Esophagus (tissue), 2 donors: ENCODE data around the gene SLC24A4. TPM values are rescaled to one million over a fixed set of nuclear protein-coding genes. Genes with fewer than 3 reads are reported as not detected.

Source experiments
- H3K27ac ChIP-seq, 2 donors: one replicate each; pipeline ENCODE4 v1.5.1; 2013; ENCODE audit warnings: low read depth in 2 of 2, mild to moderate bottlenecking in 2 of 2, inconsistent platforms in 1 of 2, low read length in 1 of 2, moderate library complexity in 1 of 2
- H3K27me3 ChIP-seq, 2 donors: one replicate each; pipeline ENCODE4 v1.6.1; 2013; ENCODE audit warnings: low read length in 2 of 2, control low read depth in 1 of 2, mild to moderate bottlenecking in 1 of 2; ENCODE audit not compliant: insufficient read depth in 2 of 2, control insufficient read depth in 1 of 2
- H3K36me3 ChIP-seq, 2 donors: one replicate each; pipeline ENCODE4 v1.6.1; 2013; ENCODE audit warnings: low read length in 1 of 2; ENCODE audit not compliant: control insufficient read depth in 2 of 2, insufficient read depth in 2 of 2
- H3K4me1 ChIP-seq, 2 donors: one replicate each; pipeline ENCODE4 v1.6.1; 2013; ENCODE audit warnings: low read length in 1 of 2; ENCODE audit not compliant: control insufficient read depth in 2 of 2, insufficient read depth in 2 of 2
- H3K4me3 ChIP-seq, 2 donors: one replicate each; pipeline ENCODE4 v1.5.1; 2013; ENCODE audit warnings: low read length in 2 of 2, mild to moderate bottlenecking in 2 of 2, low read depth in 1 of 2, moderate library complexity in 1 of 2
- H3K9me3 ChIP-seq, 2 donors: one replicate each; pipeline ENCODE4 v1.6.1; 2013; ENCODE audit warnings: mild to moderate bottlenecking in 2 of 2, low read depth in 1 of 2, low read length in 1 of 2, moderate library complexity in 1 of 2; ENCODE audit not compliant: control insufficient read depth in 2 of 2, insufficient read depth in 1 of 2
- WGBS, 2 donors: extraction: QIAGEN DNeasy Blood & Tissue Kit; methylation state at CpG; one replicate each; pipeline ENCODE4 v1.1.7; 2013; 5-methylcytosine and 5-hydroxymethylcytosine counted together
- polyA plus RNA-seq, 2 donors: library from polyadenylated mRNA; stranded (reverse); fragments of 200-250 nt; gene quantifications; one replicate each; pipeline ENCODE4 v1.2.3, GENCODE V29; 2013
- donor health status: healthy with polysubstance abuse.
- donor health status: Bipolar disorder and iron deficiency.

Gene SLC24A4, protein sequence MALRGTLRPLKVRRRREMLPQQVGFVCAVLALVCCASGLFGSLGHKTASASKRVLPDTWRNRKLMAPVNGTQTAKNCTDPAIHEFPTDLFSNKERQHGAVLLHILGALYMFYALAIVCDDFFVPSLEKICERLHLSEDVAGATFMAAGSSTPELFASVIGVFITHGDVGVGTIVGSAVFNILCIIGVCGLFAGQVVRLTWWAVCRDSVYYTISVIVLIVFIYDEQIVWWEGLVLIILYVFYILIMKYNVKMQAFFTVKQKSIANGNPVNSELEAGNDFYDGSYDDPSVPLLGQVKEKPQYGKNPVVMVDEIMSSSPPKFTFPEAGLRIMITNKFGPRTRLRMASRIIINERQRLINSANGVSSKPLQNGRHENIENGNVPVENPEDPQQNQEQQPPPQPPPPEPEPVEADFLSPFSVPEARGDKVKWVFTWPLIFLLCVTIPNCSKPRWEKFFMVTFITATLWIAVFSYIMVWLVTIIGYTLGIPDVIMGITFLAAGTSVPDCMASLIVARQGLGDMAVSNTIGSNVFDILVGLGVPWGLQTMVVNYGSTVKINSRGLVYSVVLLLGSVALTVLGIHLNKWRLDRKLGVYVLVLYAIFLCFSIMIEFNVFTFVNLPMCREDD
- polyA plus RNA-seq = under 1 TPM; 0.04 TPM

DNA sequence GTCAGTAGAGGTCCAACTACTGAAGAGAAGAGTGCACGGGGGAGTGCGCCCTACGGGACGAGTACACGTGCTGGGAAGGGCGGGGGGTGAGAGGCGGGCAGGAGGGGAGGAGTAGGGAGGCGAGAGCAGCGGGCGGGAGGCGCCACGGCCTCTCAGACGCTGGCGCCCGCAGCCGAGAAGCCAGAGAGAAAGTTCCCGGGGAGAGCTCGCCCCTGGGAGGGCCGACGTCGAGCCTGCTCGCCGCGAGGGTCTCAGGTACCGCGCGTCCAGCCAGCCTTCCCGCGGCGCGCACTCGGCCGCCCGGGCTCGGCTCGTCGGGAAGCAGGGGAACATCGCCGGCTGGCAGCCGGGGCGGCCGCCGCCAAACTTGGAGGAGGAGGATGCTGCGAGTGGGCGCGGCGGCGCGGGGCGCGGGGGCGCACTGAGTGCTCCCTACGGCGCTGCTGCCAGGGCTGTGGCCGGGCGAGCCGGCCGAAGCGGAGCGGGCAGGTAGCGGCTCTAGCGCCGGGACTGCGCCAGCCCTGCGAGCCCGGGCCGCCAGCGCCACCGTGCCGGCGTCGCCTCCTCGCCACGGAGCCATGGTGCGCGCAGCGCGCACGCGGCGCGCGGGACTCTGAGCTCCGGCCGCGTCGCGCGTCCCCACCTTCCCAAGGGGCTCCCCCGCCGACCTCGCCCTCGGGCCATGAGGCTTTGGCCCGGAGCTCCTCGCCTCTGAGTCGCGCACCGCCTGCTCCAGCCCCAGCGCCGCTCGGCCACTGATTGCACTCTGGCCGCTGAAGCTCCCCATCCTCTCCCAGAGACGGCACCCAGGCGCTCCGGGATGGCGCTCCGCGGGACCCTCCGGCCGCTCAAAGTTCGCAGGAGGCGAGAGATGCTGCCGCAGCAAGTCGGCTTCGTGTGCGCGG is at the start of gene SLC24A4:
Gene SLC24A4, plus strand, starts transcription at position 155 of the 905 bp plus-strand sequence. Its CDS starts 666 bp downstream, at position 821.
- Histone ChIP-seq H3K27ac (no peak within 1 kb of the TSS), H3K27me3 (peaks cover 16 to 22% of the 10 kb centered on the region in 2 donors), H3K36me3 (no peaks in the 10 kb centered on the region), H3K4me1 (peaks cover 0 to 6% of the 10 kb centered on the region in 2 donors), H3K4me3 (peak within 1 kb of the TSS; percentile 4 to 31), H3K9me3 (no peaks in the 10 kb centered on the region)
- WGBS, 2 donors = 2% methylated on average over 82 to 117 of the region's 117 CpGs

DNA sequence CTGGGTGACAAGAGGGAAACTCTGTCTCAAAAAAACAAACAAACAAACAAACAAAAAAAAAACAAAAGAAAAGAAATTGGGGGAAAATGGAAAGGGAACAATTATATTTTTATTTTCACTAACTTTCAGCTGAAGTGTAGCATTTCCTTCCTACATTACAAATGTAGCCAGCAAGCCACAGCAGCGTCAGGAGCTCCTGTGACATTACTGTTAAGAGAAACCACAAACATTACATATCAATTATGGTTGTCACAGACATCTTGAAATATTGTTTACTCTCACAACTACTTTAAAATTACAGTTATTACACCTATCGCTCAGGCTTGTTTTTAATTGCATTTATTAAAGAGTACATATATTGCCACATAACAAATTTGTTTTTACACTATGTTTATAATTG is 49.8 kb upstream of the SLC24A4 start:
- Histone ChIP-seq H3K36me3 (no peaks in the 10 kb centered on the region), H3K9me3 (no peaks in the 10 kb centered on the region), H3K4me1 (no peaks in the 10 kb centered on the region), H3K4me3 (no peak overlapping the region), H3K27me3 (no peaks in the 10 kb centered on the region), H3K27ac (no peak overlapping the region)
- 54 to 66% methylated on average over 2 of the region's 2 CpGs for WGBS, 2 donors

DNA sequence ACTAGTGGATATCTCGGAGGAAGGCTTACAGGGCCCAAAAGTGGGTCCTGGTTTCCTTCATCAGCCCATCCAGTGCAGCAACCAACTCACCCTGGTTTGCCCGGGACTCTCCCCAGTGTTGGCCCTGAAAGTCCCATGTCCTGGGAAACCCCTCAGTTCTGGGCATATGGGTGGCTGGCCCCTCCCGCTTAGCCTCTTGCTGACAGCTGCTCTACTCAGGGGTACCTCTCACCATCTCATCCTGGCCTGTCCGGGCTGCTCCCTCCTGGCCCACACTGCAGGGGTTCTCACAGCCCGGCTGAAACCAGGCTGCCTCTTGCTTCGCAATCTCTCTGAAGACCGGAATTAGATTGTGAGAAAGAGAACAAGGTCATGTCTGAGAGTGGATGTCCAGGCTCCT is 48.9 kb upstream of the SLC24A4 start:
- WGBS, 2 donors = 75 to 81% methylated on average over 7 of the region's 7 CpGs
- H3K27ac ChIP-seq = no peak overlapping the region
- no peaks in the 10 kb centered on the region for H3K36me3 ChIP-seq
- no peaks in the 10 kb centered on the region for H3K27me3 ChIP-seq
- no peak overlapping the region for H3K4me3 ChIP-seq
- H3K4me1 ChIP-seq = no peaks in the 10 kb centered on the region
- no peaks in the 10 kb centered on the region for H3K9me3 ChIP-seq

DNA sequence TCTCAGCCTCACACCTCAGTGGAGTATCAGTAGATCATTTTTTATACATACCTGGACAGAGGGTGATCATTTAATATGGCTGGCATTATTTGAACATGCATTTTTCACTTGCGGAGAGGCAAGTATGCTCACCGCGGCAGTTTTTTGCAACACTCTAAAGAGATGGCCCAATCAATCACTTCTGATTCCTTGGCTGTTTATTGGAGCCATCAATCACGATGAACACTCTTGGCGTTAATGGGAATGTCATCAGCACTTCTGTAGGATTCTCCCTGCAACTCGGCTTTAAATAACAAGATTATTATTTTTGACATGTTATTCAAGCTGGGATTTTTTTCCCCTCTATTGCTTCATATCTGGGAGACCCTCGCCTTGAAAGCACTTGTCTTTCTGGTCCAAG is 46.9 kb upstream of the SLC24A4 start:
- Histone ChIP-seq H3K4me3 (no peak overlapping the region), H3K27ac (no peak overlapping the region), H3K36me3 (no peaks in the 10 kb centered on the region), H3K27me3 (no peaks in the 10 kb centered on the region), H3K4me1 (no peaks in the 10 kb centered on the region), H3K9me3 (no peaks in the 10 kb centered on the region)
- 66 to 68% methylated on average over 7 of the region's 7 CpGs for WGBS, 2 donors

DNA sequence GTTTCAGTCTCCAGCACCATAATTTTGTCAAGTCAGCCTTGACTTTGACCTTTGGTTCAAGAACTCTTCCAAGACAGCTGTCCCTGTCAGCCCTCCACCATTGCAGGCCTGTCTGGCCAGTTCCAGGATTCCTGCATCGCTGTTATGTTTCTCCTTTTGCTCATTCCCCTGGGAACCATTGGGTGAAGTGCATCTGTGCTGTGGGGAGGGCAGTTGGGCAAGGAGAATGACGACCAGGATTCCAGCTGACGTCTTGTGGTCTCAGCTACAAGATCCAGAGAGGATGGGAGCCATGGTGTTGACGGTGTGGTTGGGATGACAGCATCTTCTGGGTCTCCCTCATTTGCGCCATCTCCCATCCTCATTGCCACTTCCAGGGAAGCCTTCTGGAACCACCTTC is 45.9 kb upstream of the SLC24A4 start:
- WGBS, 2 donors = 84% methylated on average over 5 of the region's 5 CpGs
- Histone ChIP-seq H3K4me1 (no peaks in the 10 kb centered on the region), H3K27me3 (no peaks in the 10 kb centered on the region), H3K27ac (no peak overlapping the region), H3K9me3 (no peaks in the 10 kb centered on the region), H3K4me3 (no peak overlapping the region), H3K36me3 (no peaks in the 10 kb centered on the region)

DNA sequence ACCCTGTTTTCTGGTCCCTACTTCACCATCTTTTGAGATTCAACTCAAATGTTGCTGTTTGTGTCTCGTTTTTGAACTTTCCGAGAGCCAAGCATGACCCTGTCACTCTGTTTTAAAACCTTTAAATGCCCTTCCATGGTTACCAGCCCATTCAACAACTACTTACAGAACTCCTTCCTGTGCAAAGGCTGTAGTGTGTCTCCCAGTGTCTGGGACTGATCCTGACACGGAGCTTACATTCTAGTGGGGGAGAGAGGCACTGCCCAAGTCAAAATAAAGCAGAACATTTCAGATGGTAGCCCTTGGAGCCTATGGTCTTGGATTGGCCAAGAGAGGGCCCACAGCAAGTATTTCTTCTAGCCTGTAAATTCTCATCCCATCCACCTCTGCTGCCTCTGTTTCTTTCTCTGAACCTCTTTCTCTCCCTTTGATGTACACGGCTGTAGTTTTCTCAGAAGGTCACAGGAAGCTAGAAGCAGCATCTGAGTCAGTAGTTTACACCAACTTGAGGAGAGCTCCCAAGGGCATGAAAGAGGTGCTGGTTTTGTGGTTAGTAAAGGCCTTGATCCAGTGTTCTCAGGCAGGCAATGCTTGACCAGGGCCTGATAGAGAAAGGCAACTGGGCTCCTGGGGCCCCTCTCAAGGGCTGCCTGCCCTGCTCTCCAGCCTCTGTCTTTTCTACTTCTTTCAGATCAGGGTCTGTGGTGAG is 42.3 kb upstream of the SLC24A4 start:
- no peak overlapping the region for H3K27ac ChIP-seq
- 73 to 79% methylated on average over 4 of the region's 4 CpGs for WGBS, 2 donors
- no peaks in the 10 kb centered on the region for H3K36me3 ChIP-seq
- H3K4me1 ChIP-seq = no peaks in the 10 kb centered on the region
- no peaks in the 10 kb centered on the region for H3K27me3 ChIP-seq
- no peak overlapping the region for H3K4me3 ChIP-seq
- H3K9me3 ChIP-seq = no peaks in the 10 kb centered on the region

DNA sequence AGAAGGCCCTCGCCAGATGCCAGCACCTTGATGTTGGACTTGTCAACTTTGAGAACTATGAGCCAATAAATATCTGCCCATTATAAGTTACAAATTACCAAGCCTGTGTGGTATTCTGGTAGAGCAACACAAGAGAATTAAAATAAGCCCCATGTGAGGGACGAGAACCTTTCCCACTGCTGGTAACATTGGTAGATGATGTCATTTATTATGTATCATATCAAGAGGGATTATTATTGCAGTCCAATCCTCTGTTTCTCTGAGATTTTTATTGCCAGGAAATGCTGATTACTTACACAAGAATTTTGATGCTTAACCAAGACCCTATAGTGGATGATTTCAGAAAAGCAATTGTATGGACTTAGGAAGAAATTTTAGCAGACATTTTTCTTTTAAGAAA is 40.3 kb upstream of the SLC24A4 start:
- H3K4me1 ChIP-seq = no peaks in the 10 kb centered on the region
- no peaks in the 10 kb centered on the region for H3K36me3 ChIP-seq
- WGBS, 2 donors = 87 to 92% methylated on average over 2 of the region's 2 CpGs
- H3K9me3 ChIP-seq = no peaks in the 10 kb centered on the region
- H3K27ac ChIP-seq = no peak overlapping the region
- H3K4me3 ChIP-seq = no peak overlapping the region
- no peaks in the 10 kb centered on the region for H3K27me3 ChIP-seq

DNA sequence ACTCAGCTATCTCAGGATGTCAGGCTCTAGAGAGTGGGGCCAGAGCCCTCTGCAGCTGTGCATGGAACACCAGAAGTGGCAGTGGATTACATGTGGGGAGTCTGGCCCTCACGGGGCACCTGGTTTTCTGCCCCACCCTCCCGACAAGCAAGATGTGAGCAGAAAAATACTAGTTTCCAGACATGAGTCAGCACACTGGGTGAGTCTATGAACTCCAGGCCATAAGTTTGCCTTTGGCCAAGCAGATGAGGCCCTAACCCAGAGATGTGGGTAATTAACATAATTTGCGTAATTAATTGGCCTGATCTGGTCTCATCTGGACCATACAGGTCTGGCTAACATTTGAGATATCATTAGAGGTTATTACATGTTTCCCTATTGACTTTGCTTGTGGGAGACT is 37.7 kb upstream of the SLC24A4 start:
- H3K27ac ChIP-seq = no peak overlapping the region
- no peaks in the 10 kb centered on the region for H3K4me1 ChIP-seq
- no peaks in the 10 kb centered on the region for H3K27me3 ChIP-seq
- WGBS, 2 donors = 83 to 92% methylated on average over 3 of the region's 3 CpGs
- no peak overlapping the region for H3K4me3 ChIP-seq
- no peaks in the 10 kb centered on the region for H3K9me3 ChIP-seq
- H3K36me3 ChIP-seq = no peaks in the 10 kb centered on the region

DNA sequence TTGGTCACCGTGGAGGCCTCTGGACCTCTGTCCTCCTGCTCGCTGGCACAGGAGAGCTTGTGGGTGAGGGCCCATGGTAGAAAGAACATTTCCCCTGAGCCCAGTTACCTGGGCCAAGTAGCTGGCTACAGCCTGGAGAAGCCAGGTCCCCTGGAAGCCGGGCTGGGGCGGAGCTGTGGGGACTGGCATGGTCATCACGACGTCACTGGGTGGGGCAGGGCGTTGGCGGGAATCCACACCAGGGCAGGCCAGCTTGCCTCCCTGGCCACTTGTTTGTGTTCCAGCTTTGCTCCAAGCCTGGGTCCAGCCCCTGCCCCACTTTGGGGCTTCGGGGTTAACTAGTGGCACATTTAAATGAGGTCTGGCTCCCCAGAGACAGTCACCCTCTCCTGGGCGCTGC is 35.0 kb upstream of the SLC24A4 start:
- H3K27ac ChIP-seq = no peak overlapping the region
- H3K4me3 ChIP-seq = no peak overlapping the region
- H3K4me1 ChIP-seq = no peaks in the 10 kb centered on the region
- no peaks in the 10 kb centered on the region for H3K36me3 ChIP-seq
- H3K9me3 ChIP-seq = no peaks in the 10 kb centered on the region
- H3K27me3 ChIP-seq = no peaks in the 10 kb centered on the region
- WGBS, 2 donors = 75 to 85% methylated on average over 10 of the region's 10 CpGs
